Naive thymus-derived CD4-positive, alpha-beta T cell (primary cell): ENCODE data around the gene MRPL58. TPM values are rescaled to one million over a fixed set of nuclear protein-coding genes. Genes with fewer than 3 reads are reported as not detected.

Experiments used
- ATAC-seq: fragments of 150-1000 bp; cut with Tn5 transposase; 2 replicates; pipeline ENCODE4 v1.10.0; 2021; ENCODE audit warnings: mild to moderate bottlenecking, moderate library complexity
- CTCF ChIA-PET: fragments of 350-600 bp; sonication (Branson Sonifier 250); formaldehyde crosslinking; loops from one replicate; lab custom pipeline; 2021; ENCODE audit warnings: antibody characterized with exemption; lab: Charles Lee
- POLR2A ChIA-PET: fragments of 350-600 bp; sonication (Branson Sonifier 250); formaldehyde crosslinking; loops from one replicate; lab custom pipeline; 2021; ENCODE audit warnings: antibody characterized with exemption, inconsistent platforms; lab: Charles Lee
- DNase-seq, 9 donors: peaks; one replicate each; pipeline versions ENCODE4 v3.0.0 to v3.0.0-alpha.2; 2020 to 2022; ENCODE audit warnings: mixed read lengths in 1 of 9
- H3K27ac ChIP-seq: one replicate; pipeline ENCODE4 v1.7.0; 2013; ENCODE audit warnings: mild to moderate bottlenecking, low read depth, low read length, moderate library complexity
- H3K27me3 ChIP-seq, 2 donors: one replicate each; pipeline ENCODE4 v1.7.0; 2013; ENCODE audit warnings: low read length in 2 of 2, mild to moderate bottlenecking in 2 of 2, moderate library complexity in 2 of 2; ENCODE audit not compliant: control insufficient read depth in 2 of 2, insufficient read depth in 2 of 2
- H3K36me3 ChIP-seq, 3 experiments: 1 replicate in 2 of 3; 2 replicates in 1 of 3; pipeline ENCODE4 v1.7.0; 2013; ENCODE audit warnings: low read length in 3 of 3, mild to moderate bottlenecking in 3 of 3, moderate library complexity in 1 of 3; ENCODE audit not compliant: insufficient read depth in 3 of 3, control insufficient read depth in 2 of 3
- H3K4me1 ChIP-seq, 2 donors: one replicate each; pipeline ENCODE4 v1.7.0; 2013; ENCODE audit warnings: low read length in 2 of 2, mild to moderate bottlenecking in 2 of 2, moderate library complexity in 1 of 2; ENCODE audit not compliant: control insufficient read depth in 2 of 2, insufficient read depth in 2 of 2
- H3K4me3 ChIP-seq: 2 replicates; pipeline ENCODE4 v1.7.0; 2013; ENCODE audit warnings: mild to moderate bottlenecking, low read length
- H3K9me3 ChIP-seq, 3 experiments: 1 replicate in 2 of 3; 2 replicates in 1 of 3; pipeline ENCODE4 v1.7.0; 2013; ENCODE audit warnings: low read length in 3 of 3; ENCODE audit not compliant: control insufficient read depth in 2 of 3
- H3K27ac Mint-ChIP-seq, 9 donors: one replicate each; pipeline ENCODE4 v1.8.0; 2020 to 2022; ENCODE audit warnings: mixed read lengths in 9 of 9, mild to moderate bottlenecking in 8 of 9, moderate library complexity in 5 of 9, inconsistent platforms in 2 of 9
- H3K27me3 Mint-ChIP-seq, 5 donors: one replicate each; pipeline ENCODE4 v1.8.0; 2021 to 2022; ENCODE audit warnings: mixed read lengths in 5 of 5, mild to moderate bottlenecking in 1 of 5
- H3K36me3 Mint-ChIP-seq, 5 donors: one replicate each; pipeline ENCODE4 v1.8.0; 2020 to 2022; ENCODE audit warnings: mixed read lengths in 5 of 5, mild to moderate bottlenecking in 3 of 5, inconsistent platforms in 1 of 5
- H3K4me1 Mint-ChIP-seq, 7 donors: one replicate each; pipeline ENCODE4 v1.8.0; 2020 to 2022; ENCODE audit warnings: mixed read lengths in 7 of 7, mild to moderate bottlenecking in 3 of 7, inconsistent platforms in 1 of 7
- H3K4me3 Mint-ChIP-seq, 10 donors: one replicate each; pipeline ENCODE4 v1.8.0; 2020 to 2022; ENCODE audit warnings: mild to moderate bottlenecking in 10 of 10, mixed read lengths in 10 of 10, moderate library complexity in 6 of 10, inconsistent platforms in 2 of 10
- H3K9me3 Mint-ChIP-seq, 11 donors: one replicate each; pipeline ENCODE4 v1.8.0; 2020 to 2022; ENCODE audit warnings: mixed read lengths in 11 of 11, mild to moderate bottlenecking in 4 of 11, inconsistent platforms in 1 of 11, moderate library complexity in 1 of 11
- intact Hi-C, 2 donors: fragments of 100-400 bp; cut with micrococcal nuclease; formaldehyde crosslinking; loops; one replicate each; pipeline ENCODE4 v1.15.1; 2023
- polyA plus RNA-seq, 2 donors: library from polyadenylated mRNA; unstranded; fragments of 300-500 nt; fragmentation: Illumina TruSeq; gene quantifications; one replicate each; pipeline ENCODE4 v1.2.3, GENCODE V29; 2021
- total RNA-seq, 6 experiments: library from RNA in 5 of 6; stranded (reverse) in 5 of 6; gene quantifications; 1 replicate in 5 of 6; 2 replicates in 1 of 6; pipeline ENCODE4 v1.2.3 and lab custom pipeline; 2021 to 2026

MRPL58 gene
- total and polyA plus RNA-seq, 7 experiments from 2014 or later, result 11.7 to 71.4 (median 25.1) TPM

- Histone ChIP-seq H3K9me3 (no peaks in the 10 kb centered on the region), H3K4me3 (no peak overlapping the region), H3K36me3 (peaks cover 0 to 25% (median 0%) of the 10 kb centered on the region in 3 experiments), H3K27me3 (no peaks in the 10 kb centered on the region), H3K27ac (peak overlapping the region; percentile 55), H3K4me1 (peaks cover 7 to 9% of the 10 kb centered on the region in 2 donors)
- ChIA-PET CTCF (interaction anchor here (0.6 to 2.0 kb wide), 12 partner anchors 9 to 194 kb away, joined by 3 to 7 read pairs (median 3); partner anchors contain the start of genes GGA3, MRPS7 and NT5C), POLR2A (interaction anchor here (0.6 to 3.5 kb wide), 16 partner anchors 9 to 203 kb away, joined by 3 to 20 read pairs (median 4); partner anchors contain the start of genes ARMC7, HID1, KCTD2 and MIF4GD)
- peak in 7 of 9 donors; percentile 34 to 56 (median 50) for DNase-seq
- Mint-ChIP-seq H3K27ac (peak overlapping the region; percentile 78 to 96 (median 88)), H3K4me3 (peak overlapping the region; percentile 38 to 86 (median 78)), H3K4me1 (peaks cover 13 to 36% (median 28%) of the 10 kb centered on the region in 7 donors), H3K9me3 (peaks cover 0 to 2% (median 0%) of the 10 kb centered on the region in 11 donors), H3K36me3 (peaks cover 0 to 19% (median 5%) of the 10 kb centered on the region in 5 donors), H3K27me3 (no peaks in the 10 kb centered on the region)
- intact Hi-C loops, result loop anchor here in 1 of 2 donors (5.0 kb wide), 1 partner anchor 39 kb away; the partner anchor contains the start of gene ARMC7
- ATAC-seq, result peak; percentile 82
Observed at GRCh38 chr17:75067856-75068255, 55.4 kb downstream of the MRPL58 start.

GRCh38 chr17:75068750-75069149 lies 56.3 kb downstream of the MRPL58 start:
- peak overlapping the region in 5 of 9 donors; percentile 25 to 75 (median 61) for H3K27ac Mint-ChIP-seq
- POLR2A ChIA-PET, result interaction anchor here (0.7 to 3.5 kb wide), 6 partner anchors 8 to 86 kb away, joined by 3 to 20 read pairs (median 6); partner anchors contain the start of gene SLC16A5
- ATAC-seq, result no peak
- H3K27ac ChIP-seq, result no peak overlapping the region
- peaks cover 0 to 2% (median 0%) of the 10 kb centered on the region in 11 donors for H3K9me3 Mint-ChIP-seq
- peaks cover 7 to 9% of the 10 kb centered on the region in 2 donors for H3K4me1 ChIP-seq
- peaks cover 0 to 16% (median 0%) of the 10 kb centered on the region in 3 experiments for H3K36me3 ChIP-seq
- no peaks in the 10 kb centered on the region for H3K27me3 Mint-ChIP-seq
- H3K9me3 ChIP-seq, result no peaks in the 10 kb centered on the region
- intact Hi-C loops, result loop anchor here in 1 of 2 donors (5.0 kb wide), 1 partner anchor 39 kb away; the partner anchor contains the start of gene ARMC7
- H3K4me3 ChIP-seq, result no peak overlapping the region
- no peak for DNase-seq
- peaks cover 13 to 36% (median 28%) of the 10 kb centered on the region in 7 donors for H3K4me1 Mint-ChIP-seq
- peaks cover 0 to 11% (median 4%) of the 10 kb centered on the region in 5 donors for H3K36me3 Mint-ChIP-seq
- no peaks in the 10 kb centered on the region for H3K27me3 ChIP-seq
- CTCF ChIA-PET, result interaction anchor here (0.7 to 2.1 kb wide), 6 partner anchors 20 to 193 kb away, joined by 3 to 7 read pairs (median 4); no protein-coding TSS in a partner anchor
- peak overlapping the region in 4 of 10 donors; percentile 35 to 48 (median 42) for H3K4me3 Mint-ChIP-seq

- H3K36me3 ChIP-seq, result peaks cover 0 to 5% (median 0%) of the 10 kb centered on the region in 3 experiments
- peaks cover 0 to 2% (median 0%) of the 10 kb centered on the region in 11 donors for H3K9me3 Mint-ChIP-seq
- DNase-seq, result peak in 1 of 9 donors; percentile 40
- H3K27me3 ChIP-seq, result no peaks in the 10 kb centered on the region
- H3K4me1 Mint-ChIP-seq, result peaks cover 13 to 36% (median 28%) of the 10 kb centered on the region in 7 donors
- intact Hi-C loops, result loop anchor here in 1 of 2 donors (5.0 kb wide), 1 partner anchor 38 kb away; the partner anchor contains the start of gene ARMC7
- ATAC-seq, result peak; percentile 47
- H3K27ac ChIP-seq, result no peak overlapping the region
- H3K36me3 Mint-ChIP-seq, result peaks cover 0 to 4% (median 0%) of the 10 kb centered on the region in 5 donors
- ChIA-PET POLR2A (interaction anchor here (1.1 to 3.5 kb wide), 3 partner anchors 10 to 45 kb away, joined by 5 to 20 read pairs (median 6); partner anchors contain the start of gene SLC16A5), CTCF (interaction anchor here (0.6 to 2.1 kb wide), 11 partner anchors 9 to 123 kb away, joined by 3 to 9 read pairs (median 5); partner anchors contain the start of gene MRPL58)
- H3K27me3 Mint-ChIP-seq, result no peaks in the 10 kb centered on the region
- peak overlapping the region in 7 of 9 donors; percentile 14 to 75 (median 42) for H3K27ac Mint-ChIP-seq
- H3K4me3 ChIP-seq, result no peak overlapping the region
- H3K4me1 ChIP-seq, result peaks cover 7 to 9% of the 10 kb centered on the region in 2 donors
- no peaks in the 10 kb centered on the region for H3K9me3 ChIP-seq
- H3K4me3 Mint-ChIP-seq, result peak overlapping the region in 1 of 10 donors; percentile 54
Observed at GRCh38 chr17:75069783-75070182, 57.3 kb downstream of the MRPL58 start.

Other genes with a start within 250 kb of the MRPL58 start
- gene NAT9, start 236.3 kb upstream of the MRPL58 start, total RNA-seq, result 10 to 100 TPM; 41.4 to 78.8 (median 56.9) TPM
- gene NAT9, start 236.3 kb upstream of the MRPL58 start, polyA plus RNA-seq, result 10 to 100 TPM; 16.8 to 37.9 TPM
- gene GRIN2C, start 152.8 kb upstream of the MRPL58 start, total RNA-seq, result under 1 TPM in 2 of 5 experiments, not detected in 3; 0.12 to 0.15 TPM
- not detected for gene GRIN2C, start 152.8 kb upstream of the MRPL58 start, polyA plus RNA-seq
- 10 to 100 TPM in 3 of 5 experiments, 1 to 10 TPM in 2; 4.7 to 39.5 (median 11.7) TPM for gene FDXR, start 139.7 kb upstream of the MRPL58 start, total RNA-seq
- 1 to 10 TPM; 5.4 to 6.4 TPM for gene FDXR, start 139.7 kb upstream of the MRPL58 start, polyA plus RNA-seq
- not detected for gene FADS6, start 119.0 kb upstream of the MRPL58 start, total RNA-seq
- gene FADS6, start 119.0 kb upstream of the MRPL58 start, polyA plus RNA-seq, result under 1 TPM in 1 of 2 donors, not detected in 1; 0.14 TPM
- not detected for gene USH1G, start 89.4 kb upstream of the MRPL58 start, total RNA-seq
- not detected for gene USH1G, start 89.4 kb upstream of the MRPL58 start, polyA plus RNA-seq
- gene OTOP2, start 88.4 kb upstream of the MRPL58 start, total RNA-seq, result not detected
- gene OTOP2, start 88.4 kb upstream of the MRPL58 start, polyA plus RNA-seq, result not detected
- gene OTOP3, start 76.8 kb upstream of the MRPL58 start, total RNA-seq, result not detected
- not detected for gene OTOP3, start 76.8 kb upstream of the MRPL58 start, polyA plus RNA-seq
- gene HID1, start 39.9 kb upstream of the MRPL58 start, total RNA-seq, result 10 to 100 TPM in 4 of 5 experiments, under 1 TPM in 1; 0.60 to 25.2 (median 14.8) TPM
- gene HID1, start 39.9 kb upstream of the MRPL58 start, polyA plus RNA-seq, result 1 to 10 TPM; 4.8 to 7.0 TPM
- gene CDR2L, start 25.0 kb upstream of the MRPL58 start, total RNA-seq, result under 1 TPM in 3 of 5 experiments, not detected in 2; 0.08 to 0.17 (median 0.16) TPM
- gene CDR2L, start 25.0 kb upstream of the MRPL58 start, polyA plus RNA-seq, result not detected
- 100 to 1,000 TPM; 113 to 195 (median 161) TPM for gene ATP5PD, start 34.3 kb downstream of the MRPL58 start, total RNA-seq
- gene ATP5PD, start 34.3 kb downstream of the MRPL58 start, polyA plus RNA-seq, result 100 to 1,000 TPM; 362 to 478 TPM
- 10 to 100 TPM; 19.5 to 35.7 (median 23.0) TPM for gene KCTD2, start 34.6 kb downstream of the MRPL58 start, total RNA-seq
- gene KCTD2, start 34.6 kb downstream of the MRPL58 start, polyA plus RNA-seq, result 1 to 10 TPM; 4.8 to 8.7 TPM
- 10 to 100 TPM in 4 of 5 experiments, 1 to 10 TPM in 1; 9.2 to 26.3 (median 24.5) TPM for gene SLC16A5, start 75.3 kb downstream of the MRPL58 start, total RNA-seq
- 1 to 10 TPM; 5.9 to 7.6 TPM for gene SLC16A5, start 75.3 kb downstream of the MRPL58 start, polyA plus RNA-seq
- gene ARMC7, start 97.3 kb downstream of the MRPL58 start, total RNA-seq, result 10 to 100 TPM in 4 of 5 experiments, 1 to 10 TPM in 1; 5.8 to 18.9 (median 17.8) TPM
- gene ARMC7, start 97.3 kb downstream of the MRPL58 start, polyA plus RNA-seq, result 1 to 10 TPM; 1.8 to 4.4 TPM
- gene NT5C, start 119.1 kb downstream of the MRPL58 start, total RNA-seq, result 10 to 100 TPM; 23.4 to 54.8 (median 37.5) TPM
- 10 to 100 TPM; 31.1 to 33.1 TPM for gene NT5C, start 119.1 kb downstream of the MRPL58 start, polyA plus RNA-seq
- 100 to 1,000 TPM in 1 of 5 experiments, 10 to 100 TPM in 4; 12.3 to 227 (median 29.3) TPM for gene JPT1, start 141.8 kb downstream of the MRPL58 start, total RNA-seq
- gene JPT1, start 141.8 kb downstream of the MRPL58 start, polyA plus RNA-seq, result 10 to 100 TPM; 70.0 to 72.3 TPM
- 100 to 1,000 TPM; 201 to 494 (median 247) TPM for gene SUMO2, start 170.3 kb downstream of the MRPL58 start, total RNA-seq
- gene SUMO2, start 170.3 kb downstream of the MRPL58 start, polyA plus RNA-seq, result 100 to 1,000 TPM; 173 to 357 TPM
- gene NUP85, start 193.0 kb downstream of the MRPL58 start, total RNA-seq, result 100 to 1,000 TPM in 2 of 5 experiments, 10 to 100 TPM in 3; 96.3 to 143 (median 99.2) TPM
- 10 to 100 TPM; 21.0 to 57.3 TPM for gene NUP85, start 193.0 kb downstream of the MRPL58 start, polyA plus RNA-seq
- gene GGA3, start 248.9 kb downstream of the MRPL58 start, total RNA-seq, result 100 to 1,000 TPM in 2 of 5 experiments, 10 to 100 TPM in 3; 79.6 to 128 (median 87.4) TPM
- gene GGA3, start 248.9 kb downstream of the MRPL58 start, polyA plus RNA-seq, result 10 to 100 TPM; 13.2 to 27.4 TPM
- 10 to 100 TPM; 29.2 to 70.1 (median 34.4) TPM for gene MRPS7, start 249.2 kb downstream of the MRPL58 start, total RNA-seq
- gene MRPS7, start 249.2 kb downstream of the MRPL58 start, polyA plus RNA-seq, result 100 to 1,000 TPM; 129 to 135 TPM